K562 (cell line): ENCODE measurements around the gene TICRR. TPM values are rescaled to one million over a fixed set of nuclear protein-coding genes. Genes with fewer than 3 reads are reported as not detected.

Experiments
- ATAC-seq: fragments of 200-7000 bp; cut with Tn5 transposase; 3 replicates; pipeline ENCODE4 v1.9.1; 2020; ENCODE audit warnings: moderate library complexity
- BruUV-seq: library from RNA; stranded (reverse); fragments of 400-500 nt; replicated peaks from 2 replicates; lab custom pipeline; 2021; lab: Mats Ljungman, UMichigan
- CTCF ChIA-PET: fragments of 300-600 bp; formaldehyde crosslinking; extraction: SDS; loops from one replicate; lab custom pipeline; 2021; ENCODE audit warnings: low intra/inter-chr PET ratio; lab: Yijun Ruan, JAX
- POLR2A ChIA-PET: fragments of 300-600, 350-650 bp; sonication (Branson Sonifier 250); formaldehyde crosslinking; extraction: SDS; loops from one replicate; lab custom pipeline; 2021; ENCODE audit warnings: antibody characterized with exemption, inconsistent platforms; lab: Yijun Ruan, JAX
- DNase-seq, 4 experiments: peaks; one replicate each; pipeline versions ENCODE4 v3.0.0 to v3.0.0-alpha.2; 2011 to 2018; ENCODE audit warnings: low spot score in 3 of 4, mixed read lengths in 3 of 4; ENCODE audit errors: extremely low read depth in 1 of 4
- FAIRE-seq: peaks from 2 replicates; lab custom pipeline; 2011; peaks lifted over from hg19 to GRCh38; lab: Jason Lieb, UNC
- H2AFZ ChIP-seq: 2 replicates; pipeline ENCODE4 v1.6.0; 2011; ENCODE audit warnings: low read depth, low read length, control low read depth, inconsistent platforms
- H3K27ac ChIP-seq: fragments of 200-600 bp; 3 replicates; pipeline ENCODE4 v1.8.0; 2011; ENCODE audit warnings: low read depth, mild to moderate bottlenecking, control low read depth, inconsistent platforms, low read length, moderate library complexity, mixed read lengths; ENCODE audit errors: extremely low read depth
- H3K27me3 ChIP-seq, 2 experiments: fragments of 300-600 bp in 1 of 2; 2 replicates in 1 of 2; 3 replicates in 1 of 2; pipeline versions ENCODE4 v1.6.0 to v1.8.0; 2011; ENCODE audit warnings: inconsistent platforms in 2 of 2, low read length in 2 of 2, mild to moderate bottlenecking in 1 of 2, mixed read lengths in 1 of 2, moderate library complexity in 1 of 2; ENCODE audit not compliant: control insufficient read depth in 2 of 2, insufficient read depth in 2 of 2
- H3K36me3 ChIP-seq: fragments of 300-600 bp; 3 replicates; pipeline ENCODE4 v1.8.0; 2011; ENCODE audit warnings: mild to moderate bottlenecking, low read length, inconsistent platforms; ENCODE audit not compliant: control insufficient read depth, insufficient read depth
- H3K4me1 ChIP-seq, 2 experiments: fragments of 200-600 bp in 1 of 2; replicated peaks in 1 of 2; 2 replicates in 1 of 2; 3 replicates in 1 of 2; pipeline versions ENCODE4 v1.5.1 to v1.8.0; 2011; ENCODE audit warnings: inconsistent platforms in 2 of 2, low read length in 2 of 2, mild to moderate bottlenecking in 1 of 2, mixed read lengths in 1 of 2, moderate library complexity in 1 of 2; ENCODE audit not compliant: control insufficient read depth in 2 of 2, insufficient read depth in 2 of 2
- H3K4me2 ChIP-seq: 2 replicates; pipeline ENCODE4 v1.6.1; 2011; ENCODE audit warnings: low read length, control low read depth, inconsistent platforms, mixed read lengths; ENCODE audit not compliant: insufficient read depth
- H3K4me3 ChIP-seq: fragments of 200-600 bp; sonication (generic), shearing (Covaris generic); 2 replicates; pipeline ENCODE4 v1.5.1; 2016; ENCODE audit warnings: control low read depth, inconsistent platforms
- H3K79me2 ChIP-seq: fragments of 200-600 bp; 3 replicates; pipeline ENCODE4 v1.8.0; 2011; ENCODE audit warnings: low read length, inconsistent platforms; ENCODE audit not compliant: control insufficient read depth, insufficient read depth
- H3K9ac ChIP-seq, 2 experiments: 2 replicates each; pipeline versions ENCODE4 v1.6.0 to v1.6.1; 2011; ENCODE audit warnings: low read depth in 2 of 2, low read length in 2 of 2, control low read depth in 1 of 2, inconsistent platforms in 1 of 2, mild to moderate bottlenecking in 1 of 2, mixed read lengths in 1 of 2; ENCODE audit not compliant: insufficient read depth in 1 of 2
- H3K9me1 ChIP-seq: one replicate; pipeline ENCODE4 v1.6.0; 2011; ENCODE audit warnings: inconsistent platforms, mild to moderate bottlenecking, low read length, moderate library complexity; ENCODE audit not compliant: control insufficient read depth, insufficient read depth
- H3K9me3 ChIP-seq: replicated peaks from 2 replicates; pipeline ENCODE4 v1.5.1; 2011; ENCODE audit warnings: low read depth, low read length, inconsistent platforms; ENCODE audit not compliant: control insufficient read depth, insufficient read depth
- H4K20me1 ChIP-seq: replicated peaks from 2 replicates; pipeline ENCODE4 v1.6.1; 2011; ENCODE audit warnings: low read length, inconsistent platforms, mixed read lengths; ENCODE audit not compliant: control insufficient read depth, insufficient read depth
- DDX20 ChIP-seq: fragments of 450-650 bp; IDR thresholded peaks from 2 replicates; pipeline ENCODE4 v1.6.1; 2016; ENCODE audit warnings: missing genetic modification characterization, low read depth, mild to moderate bottlenecking, missing compliant biosample characterization, moderate library complexity
- GTF2F1 ChIP-seq: IDR thresholded peaks from 2 replicates; pipeline ENCODE4 v1.6.1; 2011; ENCODE audit warnings: low read depth, low read length, improper control_type of control experiment
- MECOM ChIP-seq: fragments of 250-450 bp; sonication (Bioruptor Pico); IDR thresholded peaks from 2 replicates; pipeline ENCODE4 v1.8.0; 2022; ENCODE audit warnings: inconsistent platforms
- MTA2 ChIP-seq: fragments of 450-650 bp; IDR thresholded peaks from 2 replicates; pipeline ENCODE4 v1.6.1; 2016; ENCODE audit warnings: low read depth
- NR4A1 ChIP-seq, 2 experiments: fragments of 250-450 bp in 1 of 2; fragments of 450-650 bp in 1 of 2; sonication (Bioruptor Pico) in 1 of 2; IDR thresholded peaks; 2 replicates each; pipeline versions ENCODE4 v1.4.0 to v1.6.1; 2016 to 2020; ENCODE audit warnings: mild to moderate bottlenecking in 2 of 2, missing compliant biosample characterization in 1 of 2, missing genetic modification characterization in 1 of 2, moderate library complexity in 1 of 2
- RBBP5 ChIP-seq: fragments of 200-600 bp; sonication (generic); IDR thresholded peaks from 2 replicates; pipeline ENCODE4 v1.6.1; 2012; ENCODE audit warnings: borderline replicate concordance, mild to moderate bottlenecking, low read length, control low read depth, inconsistent platforms; ENCODE audit not compliant: insufficient read depth, poor library complexity, severe bottlenecking
- SAFB2 ChIP-seq: fragments of 200-400 bp; formaldehyde crosslinking; IDR thresholded peaks from 2 replicates; pipeline ENCODE4 v1.6.1; 2018; ENCODE audit warnings: borderline replicate concordance, low read length, low read depth, moderate library complexity; ENCODE audit not compliant: severe bottlenecking
- TSHZ1 ChIP-seq: fragments of 250-450 bp; sonication (Bioruptor Pico); IDR thresholded peaks from 2 replicates; pipeline ENCODE4 v1.4.0; 2020; ENCODE audit warnings: mild to moderate bottlenecking, moderate library complexity
- ZNF507 ChIP-seq: conservative IDR thresholded peaks from 2 replicates; pipeline ENCODE4 v1.6.1; 2017; ENCODE audit warnings: missing genetic modification characterization, missing compliant biosample characterization
- WGBS: fragments of 100-300 bp; shearing (Covaris generic); methylation state at CpG from one replicate; pipeline ENCODE4 v1.1.6; 2016; ENCODE audit warnings: low coverage, mixed read lengths; ENCODE audit not compliant: insufficient coverage; ENCODE audit errors: missing lambda C conversion rate; 5-methylcytosine and 5-hydroxymethylcytosine counted together
- in situ Hi-C: fragments of 300-500 bp; cut with MboI; formaldehyde crosslinking; loops from 4 replicates; pipeline ENCODE4 v1.15.0; 2018; ENCODE audit warnings: inconsistent platforms, mixed read lengths
- intact Hi-C: fragments of 100-400 bp; cut with micrococcal nuclease; formaldehyde crosslinking; loops from 2 replicates; pipeline ENCODE4 v1.14.2; 2022
- polyA plus RNA-seq, 8 experiments: library from polyadenylated mRNA; depleted of rRNA in 4 of 8; stranded (reverse) in 5 of 8; unstranded in 3 of 8; fragments of >200 nt; fragmentation: Nextera tagmentation in 2 of 8; fragmentation: Illumina TruSeq in 1 of 8; extraction: Ambion mirVana in 2 of 8; extraction: Trizol in 1 of 8; gene quantifications; 2 replicates each; pipeline versions ENCODE4 v1.2.1 to v1.2.3, GENCODE V29; 2011 to 2014; ENCODE audit warnings: inconsistent platforms in 1 of 8, missing spikeins in 1 of 8
- total RNA-seq, 7 experiments: library from RNA; depleted of rRNA in 6 of 7; stranded (reverse); fragments of >200 nt in 6 of 7; fragmentation: Illumina TruSeq in 2 of 7; extraction: Trizol in 2 of 7; gene quantifications; 2 replicates each; pipeline versions ENCODE4 v1.2.1 to v1.2.3, GENCODE V29; 2011 to 2021; ENCODE audit warnings: low replicate concordance in 1 of 7
- TF ChIP-seq, protein P1 (sequence below): fragments of 250-450 bp; sonication (Bioruptor Pico); IDR thresholded peaks from 2 replicates; pipeline ENCODE4 v1.5.0; 2020; ENCODE audit warnings: mild to moderate bottlenecking
- TF ChIP-seq, protein P2 (sequence below): fragments of 250-450 bp; sonication (Bioruptor Pico); IDR thresholded peaks from 2 replicates; pipeline ENCODE4 v1.8.0; 2022; ENCODE audit warnings: moderate library complexity, mild to moderate bottlenecking, inconsistent platforms
- TF ChIP-seq, protein P3 (sequence below): fragments of 250-450 bp; sonication (Bioruptor Pico); IDR thresholded peaks from 2 replicates; pipeline ENCODE4 v1.4.0; 2020; ENCODE audit warnings: borderline replicate concordance

TICRR gene
- total and polyA plus RNA-seq, 9 of the 15 experiments (the other 6 are each of a cell fraction or from before 2014, with no cell fraction given) = 0.84 to 22.9 (median 13.7) TPM

- ATAC-seq = no peak
- WGBS = 19% methylated on average over 13 of the region's 14 CpGs
- Histone ChIP-seq H3K9ac (peak overlapping the region in 1 of 2 experiments; percentile 71; a peak in 2 of 4 replicates), H3K27me3 (peaks cover 7 to 35% of the 10 kb centered on the region in 2 experiments; a peak in 3 of 5 replicates), H3K9me3 (no peaks in the 10 kb centered on the region), H3K79me2 (no peaks in the 10 kb centered on the region), H3K4me2 (peak overlapping the region; percentile 68), H2AFZ (no peak overlapping the region), H3K27ac (no peak overlapping the region), H3K9me1 (no peaks in the 10 kb centered on the region), H3K36me3 (no peaks in the 10 kb centered on the region), H3K4me3 (peak overlapping the region; percentile 45; the same call in 1 of the 2 replicates), H4K20me1 (no peaks in the 10 kb centered on the region), H3K4me1 (peaks cover 0 to 22% of the 10 kb centered on the region in 2 experiments; a peak in 4 of 5 replicates)
- intact Hi-C loops = no loop called here
- in situ Hi-C loops = no loop called here
- ChIA-PET POLR2A (interaction anchor here (0.6 kb wide), 1 partner anchor 39 kb away, joined by 3 read pairs; no protein-coding TSS in a partner anchor), CTCF (no interaction called here)
- DNase-seq = no peak
- BruUV-seq = no TSS peak
- FAIRE-seq = no peak
- TF ChIP-seq GTF2F1 = no peak
- TF ChIP-seq MTA2 = no peak
- TF ChIP-seq, protein P1, sequence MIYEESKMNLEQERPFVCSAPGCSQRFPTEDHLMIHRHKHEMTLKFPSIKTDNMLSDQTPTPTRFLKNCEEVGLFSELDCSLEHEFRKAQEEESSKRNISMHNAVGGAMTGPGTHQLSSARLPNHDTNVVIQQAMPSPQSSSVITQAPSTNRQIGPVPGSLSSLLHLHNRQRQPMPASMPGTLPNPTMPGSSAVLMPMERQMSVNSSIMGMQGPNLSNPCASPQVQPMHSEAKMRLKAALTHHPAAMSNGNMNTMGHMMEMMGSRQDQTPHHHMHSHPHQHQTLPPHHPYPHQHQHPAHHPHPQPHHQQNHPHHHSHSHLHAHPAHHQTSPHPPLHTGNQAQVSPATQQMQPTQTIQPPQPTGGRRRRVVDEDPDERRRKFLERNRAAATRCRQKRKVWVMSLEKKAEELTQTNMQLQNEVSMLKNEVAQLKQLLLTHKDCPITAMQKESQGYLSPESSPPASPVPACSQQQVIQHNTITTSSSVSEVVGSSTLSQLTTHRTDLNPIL (CRISPR knock-in tag) = no peak
- TF ChIP-seq DDX20 (tag) = no peak
- no peak for TF ChIP-seq RBBP5
- TF ChIP-seq SAFB2 = no peak
- no peak for TF ChIP-seq NR4A1 (CRISPR knock-in tag; IDR thresholded peaks at IDR 0.05)
- TF ChIP-seq NR4A1 (tag; IDR thresholded peaks at IDR 0.05) = no peak
- TF ChIP-seq MECOM = no peak
- TF ChIP-seq, protein P2, sequence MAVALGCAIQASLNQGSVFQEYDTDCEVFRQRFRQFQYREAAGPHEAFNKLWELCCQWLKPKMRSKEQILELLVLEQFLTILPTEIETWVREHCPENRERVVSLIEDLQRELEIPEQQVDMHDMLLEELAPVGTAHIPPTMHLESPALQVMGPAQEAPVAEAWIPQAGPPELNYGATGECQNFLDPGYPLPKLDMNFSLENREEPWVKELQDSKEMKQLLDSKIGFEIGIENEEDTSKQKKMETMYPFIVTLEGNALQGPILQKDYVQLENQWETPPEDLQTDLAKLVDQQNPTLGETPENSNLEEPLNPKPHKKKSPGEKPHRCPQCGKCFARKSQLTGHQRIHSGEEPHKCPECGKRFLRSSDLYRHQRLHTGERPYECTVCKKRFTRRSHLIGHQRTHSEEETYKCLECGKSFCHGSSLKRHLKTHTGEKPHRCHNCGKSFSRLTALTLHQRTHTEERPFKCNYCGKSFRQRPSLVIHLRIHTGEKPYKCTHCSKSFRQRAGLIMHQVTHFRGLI (CRISPR knock-in tag) = no peak
- TF ChIP-seq, protein P3, sequence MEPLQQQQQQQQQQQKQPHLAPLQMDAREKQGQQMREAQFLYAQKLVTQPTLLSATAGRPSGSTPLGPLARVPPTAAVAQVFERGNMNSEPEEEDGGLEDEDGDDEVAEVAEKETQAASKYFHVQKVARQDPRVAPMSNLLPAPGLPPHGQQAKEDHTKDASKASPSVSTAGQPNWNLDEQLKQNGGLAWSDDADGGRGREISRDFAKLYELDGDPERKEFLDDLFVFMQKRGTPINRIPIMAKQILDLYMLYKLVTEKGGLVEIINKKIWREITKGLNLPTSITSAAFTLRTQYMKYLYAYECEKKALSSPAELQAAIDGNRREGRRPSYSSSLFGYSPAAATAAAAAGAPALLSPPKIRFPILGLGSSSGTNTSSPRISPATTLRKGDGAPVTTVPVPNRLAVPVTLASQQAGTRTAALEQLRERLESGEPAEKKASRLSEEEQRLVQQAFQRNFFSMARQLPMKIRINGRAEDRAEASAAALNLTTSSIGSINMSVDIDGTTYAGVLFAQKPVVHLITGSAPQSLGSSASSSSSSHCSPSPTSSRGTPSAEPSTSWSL = no peak
- no peak for TF ChIP-seq TSHZ1 (CRISPR knock-in tag)
- no peak for TF ChIP-seq ZNF507
Observed at GRCh38 chr15:89654301-89654761, 79.1 kb downstream of the TICRR start.
